GM23338 (cell line): ENCODE results near the gene KIAA1671.

Experiments used
- CREB1 ChIP-seq: fragments of 250-450 bp; sonication (Bioruptor Pico); IDR thresholded peaks from 2 replicates; pipeline ENCODE4 v1.5.0; 2020; ENCODE audit warnings: low read depth, mild to moderate bottlenecking, moderate library complexity
- EZH2phosphoT487 ChIP-seq: fragments of 200-600 bp; sonication (generic); IDR thresholded peaks from one replicate; pipeline ENCODE4 v1.8.1; 2018; ENCODE audit warnings: antibody characterized with exemption; ENCODE audit not compliant: unreplicated experiment
- JUNB ChIP-seq: IDR thresholded peaks from one replicate; pipeline ENCODE4 v1.6.1; 2016; ENCODE audit warnings: antibody characterized with exemption; ENCODE audit not compliant: unreplicated experiment
- NANOG ChIP-seq: IDR thresholded peaks from 2 replicates; pipeline ENCODE4 v1.6.1; 2016; ENCODE audit warnings: antibody characterized with exemption, borderline replicate concordance
- POLR2AphosphoS5 ChIP-seq: IDR thresholded peaks from 2 replicates; pipeline ENCODE4 v1.6.1; 2016; ENCODE audit warnings: antibody characterized with exemption, low read depth
- STAT1 ChIP-seq: IDR thresholded peaks from one replicate; pipeline ENCODE4 v1.6.1; 2016; ENCODE audit warnings: antibody characterized with exemption; ENCODE audit not compliant: unreplicated experiment
- TF ChIP-seq, protein P1 (sequence below), 2 experiments: fragments of 200-600 bp in 1 of 2; sonication (generic) in 1 of 2; conservative IDR thresholded peaks; 2 replicates each; pipeline versions ENCODE4 v1.5.1 to v1.6.1; 2016 to 2017; ENCODE audit warnings: antibody characterized with exemption in 2 of 2, low read depth in 2 of 2, mild to moderate bottlenecking in 2 of 2, moderate library complexity in 1 of 2
- TF ChIP-seq, protein P2 (sequence below): IDR thresholded peaks from one replicate; pipeline ENCODE4 v1.6.1; 2018; ENCODE audit warnings: antibody characterized with exemption; ENCODE audit not compliant: unreplicated experiment

DNA sequence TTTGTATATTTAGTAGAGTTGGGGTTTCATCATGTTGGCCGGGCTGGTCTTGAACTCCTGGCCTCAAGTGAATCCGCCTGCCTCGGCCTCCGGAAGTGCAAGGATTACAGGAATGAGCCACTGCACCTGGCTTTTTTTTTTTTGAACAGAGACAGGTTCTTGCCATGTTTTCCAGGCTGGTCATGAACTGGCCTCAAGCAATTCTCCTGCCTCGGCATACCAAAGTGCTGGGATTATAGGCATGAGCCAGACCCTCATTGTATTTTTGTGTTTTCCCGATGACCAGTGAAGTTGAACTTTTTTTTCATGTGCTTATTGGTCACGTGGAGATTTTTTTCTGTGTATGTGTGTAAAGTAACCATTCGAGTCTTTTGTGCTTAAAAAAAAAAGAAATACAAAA, 48.2 kb downstream of the KIAA1671 start:
- TF ChIP-seq, protein P1, sequence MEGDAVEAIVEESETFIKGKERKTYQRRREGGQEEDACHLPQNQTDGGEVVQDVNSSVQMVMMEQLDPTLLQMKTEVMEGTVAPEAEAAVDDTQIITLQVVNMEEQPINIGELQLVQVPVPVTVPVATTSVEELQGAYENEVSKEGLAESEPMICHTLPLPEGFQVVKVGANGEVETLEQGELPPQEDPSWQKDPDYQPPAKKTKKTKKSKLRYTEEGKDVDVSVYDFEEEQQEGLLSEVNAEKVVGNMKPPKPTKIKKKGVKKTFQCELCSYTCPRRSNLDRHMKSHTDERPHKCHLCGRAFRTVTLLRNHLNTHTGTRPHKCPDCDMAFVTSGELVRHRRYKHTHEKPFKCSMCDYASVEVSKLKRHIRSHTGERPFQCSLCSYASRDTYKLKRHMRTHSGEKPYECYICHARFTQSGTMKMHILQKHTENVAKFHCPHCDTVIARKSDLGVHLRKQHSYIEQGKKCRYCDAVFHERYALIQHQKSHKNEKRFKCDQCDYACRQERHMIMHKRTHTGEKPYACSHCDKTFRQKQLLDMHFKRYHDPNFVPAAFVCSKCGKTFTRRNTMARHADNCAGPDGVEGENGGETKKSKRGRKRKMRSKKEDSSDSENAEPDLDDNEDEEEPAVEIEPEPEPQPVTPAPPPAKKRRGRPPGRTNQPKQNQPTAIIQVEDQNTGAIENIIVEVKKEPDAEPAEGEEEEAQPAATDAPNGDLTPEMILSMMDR (conservative IDR thresholded peaks at IDR 0.05; ENCODE audit: low read depth in 2 of 2), result no peak
- TF ChIP-seq, protein P2, sequence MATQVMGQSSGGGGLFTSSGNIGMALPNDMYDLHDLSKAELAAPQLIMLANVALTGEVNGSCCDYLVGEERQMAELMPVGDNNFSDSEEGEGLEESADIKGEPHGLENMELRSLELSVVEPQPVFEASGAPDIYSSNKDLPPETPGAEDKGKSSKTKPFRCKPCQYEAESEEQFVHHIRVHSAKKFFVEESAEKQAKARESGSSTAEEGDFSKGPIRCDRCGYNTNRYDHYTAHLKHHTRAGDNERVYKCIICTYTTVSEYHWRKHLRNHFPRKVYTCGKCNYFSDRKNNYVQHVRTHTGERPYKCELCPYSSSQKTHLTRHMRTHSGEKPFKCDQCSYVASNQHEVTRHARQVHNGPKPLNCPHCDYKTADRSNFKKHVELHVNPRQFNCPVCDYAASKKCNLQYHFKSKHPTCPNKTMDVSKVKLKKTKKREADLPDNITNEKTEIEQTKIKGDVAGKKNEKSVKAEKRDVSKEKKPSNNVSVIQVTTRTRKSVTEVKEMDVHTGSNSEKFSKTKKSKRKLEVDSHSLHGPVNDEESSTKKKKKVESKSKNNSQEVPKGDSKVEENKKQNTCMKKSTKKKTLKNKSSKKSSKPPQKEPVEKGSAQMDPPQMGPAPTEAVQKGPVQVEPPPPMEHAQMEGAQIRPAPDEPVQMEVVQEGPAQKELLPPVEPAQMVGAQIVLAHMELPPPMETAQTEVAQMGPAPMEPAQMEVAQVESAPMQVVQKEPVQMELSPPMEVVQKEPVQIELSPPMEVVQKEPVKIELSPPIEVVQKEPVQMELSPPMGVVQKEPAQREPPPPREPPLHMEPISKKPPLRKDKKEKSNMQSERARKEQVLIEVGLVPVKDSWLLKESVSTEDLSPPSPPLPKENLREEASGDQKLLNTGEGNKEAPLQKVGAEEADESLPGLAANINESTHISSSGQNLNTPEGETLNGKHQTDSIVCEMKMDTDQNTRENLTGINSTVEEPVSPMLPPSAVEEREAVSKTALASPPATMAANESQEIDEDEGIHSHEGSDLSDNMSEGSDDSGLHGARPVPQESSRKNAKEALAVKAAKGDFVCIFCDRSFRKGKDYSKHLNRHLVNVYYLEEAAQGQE, result no peak
- TF ChIP-seq STAT1 (no peak), POLR2AphosphoS5 (no peak), CREB1 (CRISPR knock-in tag) (no peak), EZH2phosphoT487 (no peak), JUNB (no peak), NANOG (no peak)
